Tibial nerve (tissue), 3 donors: ENCODE measurements around the gene PUM1.

Source experiments
- POLR2A ChIP-seq, 2 donors: fragments of 450-650 bp; IDR thresholded peaks; one replicate each; pipeline ENCODE4 v1.6.1; 2017; ENCODE audit warnings: antibody characterized with exemption in 2 of 2, mild to moderate bottlenecking in 2 of 2, moderate library complexity in 2 of 2
- TF ChIP-seq, protein P1 (sequence below), 5 experiments: fragments of 200-600 bp in 3 of 5; fragments of 450-650 bp in 2 of 5; sonication (generic) in 3 of 5; IDR thresholded peaks; one replicate each; pipeline ENCODE4 v1.5.1; 2016 to 2019; ENCODE audit warnings: antibody characterized with exemption in 5 of 5, mild to moderate bottlenecking in 3 of 5, moderate library complexity in 2 of 5

DNA sequence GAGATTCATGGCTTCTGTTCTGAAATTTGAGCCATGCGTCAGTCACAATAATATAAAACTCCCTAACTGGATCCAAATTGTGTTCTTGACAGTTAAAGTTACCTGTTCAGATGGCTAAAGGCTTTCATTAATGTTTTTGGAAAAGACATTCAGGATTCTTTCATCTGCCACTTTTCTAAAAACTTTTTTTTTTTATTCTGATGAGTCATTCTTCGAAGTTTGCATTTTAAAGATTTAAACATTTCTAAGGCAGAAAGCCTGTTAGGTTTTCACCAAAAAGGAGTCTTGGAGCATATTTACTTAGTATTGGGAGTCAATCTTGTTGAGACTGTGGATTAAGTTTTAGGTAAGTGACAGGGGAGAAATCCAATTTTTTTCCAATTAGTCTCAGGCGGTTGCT is 138.1 kb downstream of the PUM1 start:
- TF ChIP-seq, protein P1, sequence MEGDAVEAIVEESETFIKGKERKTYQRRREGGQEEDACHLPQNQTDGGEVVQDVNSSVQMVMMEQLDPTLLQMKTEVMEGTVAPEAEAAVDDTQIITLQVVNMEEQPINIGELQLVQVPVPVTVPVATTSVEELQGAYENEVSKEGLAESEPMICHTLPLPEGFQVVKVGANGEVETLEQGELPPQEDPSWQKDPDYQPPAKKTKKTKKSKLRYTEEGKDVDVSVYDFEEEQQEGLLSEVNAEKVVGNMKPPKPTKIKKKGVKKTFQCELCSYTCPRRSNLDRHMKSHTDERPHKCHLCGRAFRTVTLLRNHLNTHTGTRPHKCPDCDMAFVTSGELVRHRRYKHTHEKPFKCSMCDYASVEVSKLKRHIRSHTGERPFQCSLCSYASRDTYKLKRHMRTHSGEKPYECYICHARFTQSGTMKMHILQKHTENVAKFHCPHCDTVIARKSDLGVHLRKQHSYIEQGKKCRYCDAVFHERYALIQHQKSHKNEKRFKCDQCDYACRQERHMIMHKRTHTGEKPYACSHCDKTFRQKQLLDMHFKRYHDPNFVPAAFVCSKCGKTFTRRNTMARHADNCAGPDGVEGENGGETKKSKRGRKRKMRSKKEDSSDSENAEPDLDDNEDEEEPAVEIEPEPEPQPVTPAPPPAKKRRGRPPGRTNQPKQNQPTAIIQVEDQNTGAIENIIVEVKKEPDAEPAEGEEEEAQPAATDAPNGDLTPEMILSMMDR (IDR thresholded peaks at IDR 0.05) = no peak
- TF ChIP-seq POLR2A (IDR thresholded peaks at IDR 0.05) = no peak
